Body of pancreas (tissue), 4 donors: ENCODE results near the gene MMP24. TPM values are rescaled to one million over a fixed set of nuclear protein-coding genes. Genes with fewer than 3 reads are reported as not detected.
A peak's percentile ranks its signal among the peaks of the same experiment; 100 is the strongest.

ENCODE experiments used
- ATAC-seq: fragments of 150-250 bp; one replicate; pipeline ENCODE4 v1.9.1; 2016
- DNase-seq, 4 donors: peaks; one replicate each; pipeline ENCODE4 v3.0.0-alpha.2; 2019
- H3K27ac ChIP-seq, 4 donors: fragments of 200-600 bp; sonication (generic); 1 replicate in 3 of 4; 2 replicates in 1 of 4; pipeline versions ENCODE4 v1.5.1 to v1.6.1; 2016 to 2019; ENCODE audit warnings: mild to moderate bottlenecking in 1 of 4, mixed read lengths in 1 of 4, moderate library complexity in 1 of 4
- H3K27me3 ChIP-seq, 2 donors: fragments of 200-600 bp; sonication (generic); one replicate each; pipeline ENCODE4 v1.6.0; 2016; ENCODE audit warnings: mild to moderate bottlenecking in 1 of 2
- H3K36me3 ChIP-seq, 2 donors: fragments of 200-600 bp; sonication (generic); replicated peaks in 1 of 2; 2 replicates each; pipeline ENCODE4 v1.5.1; 2016; ENCODE audit warnings: low read depth in 2 of 2; ENCODE audit not compliant: insufficient read depth in 1 of 2
- H3K4me1 ChIP-seq: fragments of 200-600 bp; sonication (generic); one replicate; pipeline ENCODE4 v1.6.0; 2016
- H3K4me3 ChIP-seq, 2 donors: fragments of 200-600 bp; sonication (generic); 1 replicate in 1 of 2; 2 replicates in 1 of 2; pipeline ENCODE4 v1.5.1; 2016 to 2019
- H3K9me3 ChIP-seq, 3 donors: fragments of 200-600 bp; sonication (generic); 1 replicate in 2 of 3; 2 replicates in 1 of 3; pipeline ENCODE4 v1.5.1; 2016
- POLR2A ChIP-seq, 3 donors: fragments of 450-650 bp; IDR thresholded peaks; one replicate each; pipeline ENCODE4 v1.6.1; 2016; ENCODE audit warnings: antibody characterized with exemption in 3 of 3, mild to moderate bottlenecking in 2 of 3
- WGBS, 2 donors: methylation state at CpG; one replicate each; pipeline ENCODE4 v1.1.5; 2017; 5-methylcytosine and 5-hydroxymethylcytosine counted together
- intact Hi-C: fragments of 100-400 bp; cut with DNase I; formaldehyde crosslinking; loops from one replicate; pipeline ENCODE4 v1.15.1; 2023
- total RNA-seq, 2 donors: library from RNA; depleted of rRNA; stranded (reverse); fragments of >200 nt; gene quantifications; one replicate each; pipeline ENCODE4 v1.1.0, GENCODE V29; 2016
- TF ChIP-seq, protein P1 (sequence below), 7 experiments: fragments of 450-650 bp in 4 of 7; fragments of 200-600 bp in 3 of 7; sonication (generic) in 3 of 7; IDR thresholded peaks; one replicate each; pipeline ENCODE4 v1.5.1; 2016 to 2019; ENCODE audit warnings: antibody characterized with exemption in 7 of 7

The MMP24 gene
- total RNA-seq, 2 donors from 2014 or later = 3.0 to 9.3 TPM

DNA sequence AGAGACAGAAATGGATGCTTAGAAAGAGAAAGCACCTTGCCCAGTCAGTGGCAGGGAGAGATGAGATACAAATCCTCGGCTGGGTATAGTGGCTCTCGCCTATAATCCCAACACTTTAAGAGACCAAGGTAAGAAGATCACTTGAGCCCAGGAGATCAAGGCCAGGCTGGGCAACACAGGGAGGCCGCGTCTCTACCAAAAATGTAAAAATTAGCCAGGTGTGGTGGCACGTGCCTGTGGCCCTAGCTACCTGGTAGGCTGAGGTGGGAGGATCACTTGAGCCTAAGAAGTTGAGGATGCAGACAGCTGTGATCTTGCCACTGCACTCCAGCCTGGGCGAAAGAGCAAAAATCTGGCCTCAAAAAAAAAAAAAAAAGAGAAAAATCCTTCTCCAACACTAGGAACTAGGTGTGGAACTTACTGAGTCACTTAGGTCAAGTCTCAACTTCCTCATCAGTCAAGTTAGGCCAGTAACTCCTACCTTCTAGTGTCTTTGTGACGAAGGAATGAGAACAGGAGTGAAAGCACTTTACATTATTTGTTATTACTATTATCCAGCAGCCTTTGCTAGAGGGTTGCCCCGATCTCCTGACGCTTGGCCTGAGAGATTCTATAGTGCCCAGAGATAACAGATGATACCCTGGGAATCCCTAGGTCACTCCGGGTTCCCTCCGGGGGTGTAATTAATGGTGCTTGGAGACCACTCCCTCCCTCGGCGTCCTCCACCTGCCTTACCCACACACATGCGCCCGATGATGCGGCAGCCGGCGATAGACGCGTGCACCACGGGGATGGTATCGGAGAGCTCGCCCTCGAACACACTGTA is 57.2 kb downstream of the MMP24 start:
- 14 to 18% methylated on average over 15 to 24 of the region's 24 CpGs for WGBS, 2 donors
- DNase-seq (no peak), ATAC-seq (no peak)
- Histone ChIP-seq H3K27ac (peak overlapping the region; percentile 5 to 88 (median 71)), H3K36me3 (peaks cover 6 to 9% of the 10 kb centered on the region in 2 donors), H3K27me3 (no peaks in the 10 kb centered on the region), H3K4me3 (peak overlapping the region; percentile 77 to 97), H3K4me1 (peaks cover 16% of the 10 kb centered on the region), H3K9me3 (no peaks in the 10 kb centered on the region)
- TF ChIP-seq POLR2A (IDR thresholded peaks at IDR 0.05) = no peak
- TF ChIP-seq, protein P1, sequence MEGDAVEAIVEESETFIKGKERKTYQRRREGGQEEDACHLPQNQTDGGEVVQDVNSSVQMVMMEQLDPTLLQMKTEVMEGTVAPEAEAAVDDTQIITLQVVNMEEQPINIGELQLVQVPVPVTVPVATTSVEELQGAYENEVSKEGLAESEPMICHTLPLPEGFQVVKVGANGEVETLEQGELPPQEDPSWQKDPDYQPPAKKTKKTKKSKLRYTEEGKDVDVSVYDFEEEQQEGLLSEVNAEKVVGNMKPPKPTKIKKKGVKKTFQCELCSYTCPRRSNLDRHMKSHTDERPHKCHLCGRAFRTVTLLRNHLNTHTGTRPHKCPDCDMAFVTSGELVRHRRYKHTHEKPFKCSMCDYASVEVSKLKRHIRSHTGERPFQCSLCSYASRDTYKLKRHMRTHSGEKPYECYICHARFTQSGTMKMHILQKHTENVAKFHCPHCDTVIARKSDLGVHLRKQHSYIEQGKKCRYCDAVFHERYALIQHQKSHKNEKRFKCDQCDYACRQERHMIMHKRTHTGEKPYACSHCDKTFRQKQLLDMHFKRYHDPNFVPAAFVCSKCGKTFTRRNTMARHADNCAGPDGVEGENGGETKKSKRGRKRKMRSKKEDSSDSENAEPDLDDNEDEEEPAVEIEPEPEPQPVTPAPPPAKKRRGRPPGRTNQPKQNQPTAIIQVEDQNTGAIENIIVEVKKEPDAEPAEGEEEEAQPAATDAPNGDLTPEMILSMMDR (IDR thresholded peaks at IDR 0.05) = no peak
- intact Hi-C loops = no loop called here

DNA sequence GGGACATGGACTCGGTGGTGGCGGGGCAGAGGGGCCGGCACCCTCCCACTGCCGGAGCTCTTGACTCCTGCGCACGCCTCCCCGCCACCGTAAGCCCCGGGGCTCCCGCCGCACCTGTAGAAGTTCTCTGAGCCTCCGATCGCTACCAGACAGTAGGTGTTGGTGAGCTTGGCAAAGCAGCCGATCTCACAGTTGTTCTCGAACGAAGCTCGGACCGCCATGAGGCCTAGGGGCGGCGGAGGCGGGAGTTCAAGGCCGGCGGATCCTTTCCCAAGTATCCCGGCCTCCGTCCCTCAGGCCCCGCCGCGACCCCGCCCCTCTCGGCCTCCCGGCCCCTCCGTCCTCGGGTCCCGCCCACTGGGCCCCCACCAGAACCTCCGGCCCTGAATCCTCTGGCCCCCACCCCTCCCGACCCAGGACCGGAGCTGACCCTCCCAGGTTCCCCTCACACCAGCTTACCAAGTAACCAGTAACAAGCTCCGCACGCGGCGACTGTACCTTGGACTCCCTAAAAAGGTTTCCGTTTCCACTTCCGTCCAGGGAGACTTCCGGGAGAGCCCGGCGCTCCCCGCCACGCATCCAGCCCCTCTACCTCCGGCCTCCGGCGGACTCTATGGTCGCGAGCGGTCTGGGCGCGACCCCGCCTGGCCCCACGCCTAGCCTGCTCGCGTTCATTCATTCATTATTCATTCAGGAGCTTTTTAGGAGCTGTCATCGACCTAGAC is 57.9 kb downstream of the MMP24 start, which contains the start of gene EIF6:
Gene EIF6 (minus strand): TSS at position 506 of the 725 bp plus-strand sequence. CDS start 285 bp downstream, at position 221.
- DNase-seq = peak; percentile 81 to 85 (median 82)
- H3K4me1 ChIP-seq = peaks cover 15% of the 10 kb centered on the region
- ATAC-seq = peak; percentile 94
- peak within 1 kb of the TSS; percentile 5 to 88 (median 71) for H3K27ac ChIP-seq
- intact Hi-C loops = no loop called here
- peak within 1 kb of the TSS; percentile 77 to 97 for H3K4me3 ChIP-seq
- H3K36me3 ChIP-seq = peaks cover 6 to 7% of the 10 kb centered on the region in 2 donors
- TF ChIP-seq POLR2A (IDR thresholded peaks at IDR 0.05) = peak in 2 of 3 donors; percentile 53 to 58
- TF ChIP-seq, protein P1 (IDR thresholded peaks at IDR 0.05) = no peak
- H3K9me3 ChIP-seq = no peaks in the 10 kb centered on the region
- H3K27me3 ChIP-seq = no peaks in the 10 kb centered on the region
- WGBS, 2 donors = 0 to 1% methylated on average over 23 to 59 of the region's 61 CpGs

DNA sequence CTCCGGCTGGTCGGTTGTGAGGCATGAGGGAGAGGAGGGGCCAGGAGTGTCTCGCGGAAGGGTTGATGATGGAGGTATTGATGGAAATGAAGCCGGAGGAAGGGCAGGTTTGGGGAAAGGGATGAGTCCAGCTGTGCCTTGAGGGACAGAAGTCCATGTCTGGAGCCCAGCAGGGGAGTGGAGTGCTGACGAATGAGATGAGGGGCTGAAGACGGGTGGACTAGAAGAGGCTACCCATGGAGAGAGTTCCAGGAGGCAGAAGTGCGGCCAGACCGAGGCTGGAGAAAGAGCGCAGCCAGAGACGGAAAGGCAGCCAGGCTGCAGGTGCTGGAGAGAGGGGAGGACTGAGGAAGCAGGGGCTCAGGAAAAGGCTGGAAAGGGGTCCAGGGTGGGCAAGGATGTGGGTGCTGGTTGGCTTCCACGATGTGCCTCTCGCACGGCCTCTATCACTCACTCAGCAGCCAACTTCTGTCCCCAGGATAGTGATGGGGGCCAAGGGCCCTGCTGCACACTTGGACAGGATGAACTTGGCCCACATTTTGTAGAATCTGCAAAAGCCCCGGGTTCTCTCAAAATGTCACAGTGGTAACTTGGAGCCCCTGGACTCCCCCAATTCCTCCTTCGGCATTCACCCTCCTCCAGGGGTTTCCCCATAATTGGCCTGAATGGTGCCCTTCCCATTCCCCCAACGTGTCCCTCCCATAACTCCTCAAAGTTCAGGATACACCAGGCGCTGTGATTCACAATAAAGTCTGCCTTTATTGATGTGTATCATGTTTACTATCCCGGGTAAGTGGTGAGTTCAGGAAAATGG is 58.7 kb downstream of the MMP24 start:
- no peak for DNase-seq
- Histone ChIP-seq H3K4me3 (peak overlapping the region; percentile 77 to 97), H3K27me3 (no peaks in the 10 kb centered on the region), H3K36me3 (peaks cover 4 to 6% of the 10 kb centered on the region in 2 donors), H3K27ac (peak overlapping the region; percentile 5 to 88 (median 71)), H3K9me3 (no peaks in the 10 kb centered on the region), H3K4me1 (peaks cover 15% of the 10 kb centered on the region)
- no peak for ATAC-seq
- intact Hi-C loops = no loop called here
- 43 to 51% methylated on average over 19 of the region's 19 CpGs for WGBS, 2 donors
- TF ChIP-seq POLR2A (IDR thresholded peaks at IDR 0.05) = no peak
- TF ChIP-seq, protein P1 (IDR thresholded peaks at IDR 0.05) = no peak

DNA sequence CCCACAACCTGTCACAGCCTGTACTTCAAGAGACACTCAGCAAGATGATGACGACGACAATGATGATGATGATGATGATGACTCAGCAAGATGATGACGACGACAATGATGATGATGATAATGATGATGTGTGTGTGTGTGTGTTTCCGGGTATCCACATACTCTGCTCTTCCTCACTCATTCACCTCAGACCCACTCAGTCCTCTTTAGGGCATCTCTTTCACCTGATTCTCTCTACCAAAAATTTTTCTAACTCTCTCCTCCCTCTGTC is 59.3 kb downstream of the MMP24 start:
- no peak for TF ChIP-seq POLR2A (IDR thresholded peaks at IDR 0.05)
- TF ChIP-seq, protein P1 (IDR thresholded peaks at IDR 0.05) = no peak
- H3K27ac ChIP-seq = no peak overlapping the region
- intact Hi-C loops = no loop called here
- no peaks in the 10 kb centered on the region for H3K27me3 ChIP-seq
- peaks cover 15% of the 10 kb centered on the region for H3K4me1 ChIP-seq
- H3K36me3 ChIP-seq = peaks cover under 1 to 2% of the 10 kb centered on the region in 2 donors
- no peak for ATAC-seq
- 74 to 77% methylated on average over 5 of the region's 5 CpGs for WGBS, 2 donors
- H3K9me3 ChIP-seq = no peaks in the 10 kb centered on the region
- DNase-seq = no peak
- H3K4me3 ChIP-seq = no peak overlapping the region
